Activated naive CD4-positive, alpha-beta T cell treated with anti-CD3 and anti-CD28 coated beads for 36 hours (primary cell): ENCODE measurements around the gene GNL3L. TPM values are rescaled to one million over a fixed set of nuclear protein-coding genes. Genes with fewer than 3 reads are reported as not detected.
"Not testable (repeated sequence)": the region's sequence is repeated elsewhere in the genome, so short reads cannot be mapped to it uniquely, and the experiment has no call there.

Experiments
- CTCF ChIA-PET: fragments of 350-600 bp; sonication (Branson Sonifier 250); formaldehyde crosslinking; loops from one replicate; lab custom pipeline; 2021; ENCODE audit warnings: antibody characterized with exemption; lab: Charles Lee
- DNase-seq: peaks from one replicate; pipeline ENCODE4 v3.0.0-alpha.2; 2020
- H3K27ac Mint-ChIP-seq: one replicate; pipeline ENCODE4 v1.8.0; 2021; ENCODE audit warnings: mild to moderate bottlenecking, mixed read lengths
- H3K27me3 Mint-ChIP-seq: one replicate; pipeline ENCODE4 v1.8.0; 2021; ENCODE audit warnings: low read depth, mixed read lengths
- H3K36me3 Mint-ChIP-seq: one replicate; pipeline ENCODE4 v1.8.0; 2021; ENCODE audit warnings: low read depth, mixed read lengths
- H3K4me1 Mint-ChIP-seq: one replicate; pipeline ENCODE4 v1.8.0; 2021; ENCODE audit warnings: low read depth, mixed read lengths
- H3K4me3 Mint-ChIP-seq: one replicate; pipeline ENCODE4 v1.8.0; 2021; ENCODE audit warnings: mild to moderate bottlenecking, moderate library complexity, mixed read lengths
- H3K9me3 Mint-ChIP-seq: one replicate; pipeline ENCODE4 v1.8.0; 2021; ENCODE audit warnings: mixed read lengths
- intact Hi-C: fragments of 100-400 bp; cut with micrococcal nuclease; formaldehyde crosslinking; loops from one replicate; pipeline ENCODE4 v1.15.1; 2023
- total RNA-seq, 2 experiments: library from RNA; stranded (reverse); gene quantifications; one replicate each; pipeline ENCODE4 v1.2.3, GENCODE V29; 2021

The GNL3L gene, protein sequence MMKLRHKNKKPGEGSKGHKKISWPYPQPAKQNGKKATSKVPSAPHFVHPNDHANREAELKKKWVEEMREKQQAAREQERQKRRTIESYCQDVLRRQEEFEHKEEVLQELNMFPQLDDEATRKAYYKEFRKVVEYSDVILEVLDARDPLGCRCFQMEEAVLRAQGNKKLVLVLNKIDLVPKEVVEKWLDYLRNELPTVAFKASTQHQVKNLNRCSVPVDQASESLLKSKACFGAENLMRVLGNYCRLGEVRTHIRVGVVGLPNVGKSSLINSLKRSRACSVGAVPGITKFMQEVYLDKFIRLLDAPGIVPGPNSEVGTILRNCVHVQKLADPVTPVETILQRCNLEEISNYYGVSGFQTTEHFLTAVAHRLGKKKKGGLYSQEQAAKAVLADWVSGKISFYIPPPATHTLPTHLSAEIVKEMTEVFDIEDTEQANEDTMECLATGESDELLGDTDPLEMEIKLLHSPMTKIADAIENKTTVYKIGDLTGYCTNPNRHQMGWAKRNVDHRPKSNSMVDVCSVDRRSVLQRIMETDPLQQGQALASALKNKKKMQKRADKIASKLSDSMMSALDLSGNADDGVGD
- total RNA-seq, result 10 to 100 TPM; 47.6 to 47.9 TPM

DNA sequence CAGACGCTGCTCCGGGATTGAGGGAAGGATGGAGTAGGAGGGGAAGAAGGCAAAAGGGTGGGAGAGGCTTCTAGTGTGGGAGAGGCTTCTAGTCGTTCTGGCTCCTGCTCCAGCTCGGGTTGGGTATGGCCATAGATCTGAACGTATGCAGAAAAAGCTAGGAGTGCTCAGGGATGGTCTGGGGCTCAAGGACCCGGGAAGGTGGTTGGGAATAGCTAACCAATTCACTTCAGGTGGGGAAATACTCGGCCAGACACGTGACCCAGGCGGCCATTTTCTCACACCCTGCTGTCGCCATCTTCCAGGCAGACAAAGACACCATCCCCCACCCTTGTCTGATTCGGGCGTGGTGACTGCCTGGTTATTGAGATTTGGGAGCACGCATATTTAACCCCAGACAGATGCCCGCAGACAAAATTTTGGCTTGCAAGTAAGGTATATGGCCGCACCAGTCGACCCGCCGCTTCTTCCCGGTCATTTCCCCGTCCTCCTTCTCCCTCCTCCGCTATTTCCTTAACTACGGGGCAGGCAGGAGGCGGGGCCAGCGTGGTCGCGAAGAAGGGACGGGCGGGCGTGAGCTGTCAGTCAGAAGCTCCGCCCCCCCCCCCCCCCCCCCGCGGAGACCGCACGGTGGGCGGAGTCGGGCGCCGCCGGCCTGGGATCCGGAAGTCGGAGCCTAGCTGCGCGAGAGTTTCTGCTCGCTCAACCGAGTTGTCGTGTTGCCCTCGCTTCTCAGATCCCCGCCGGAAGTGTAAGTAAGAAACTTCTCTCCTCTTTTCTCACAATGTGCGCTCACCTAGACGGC is at the start of gene GNL3L:
Gene GNL3L, plus strand, starts transcription at position 668 of the 805 bp plus-strand sequence. CDS start 2,348 bp downstream, outside the sequence.
- peak within 1 kb of the TSS; percentile 98 for H3K27ac Mint-ChIP-seq
- CTCF ChIA-PET, result interaction anchor here (0.6 kb wide), 1 partner anchor 627 kb away, joined by 3 read pairs; no protein-coding TSS in a partner anchor
- H3K4me1 Mint-ChIP-seq, result peaks cover 31% of the 10 kb centered on the region
- H3K27me3 Mint-ChIP-seq, result no peaks in the 10 kb centered on the region
- H3K4me3 Mint-ChIP-seq, result peak within 1 kb of the TSS; percentile 90
- peak; percentile 84 for DNase-seq
- peaks cover 23% of the 10 kb centered on the region for H3K36me3 Mint-ChIP-seq
- intact Hi-C loops, result loop anchor here (1.0 to 2.0 kb wide), 7 partner anchors 33 to 485 kb away; partner anchors contain the start of genes FAM120C, FGD1, PHF8 and TSR2
- peaks cover 2% of the 10 kb centered on the region for H3K9me3 Mint-ChIP-seq

DNA sequence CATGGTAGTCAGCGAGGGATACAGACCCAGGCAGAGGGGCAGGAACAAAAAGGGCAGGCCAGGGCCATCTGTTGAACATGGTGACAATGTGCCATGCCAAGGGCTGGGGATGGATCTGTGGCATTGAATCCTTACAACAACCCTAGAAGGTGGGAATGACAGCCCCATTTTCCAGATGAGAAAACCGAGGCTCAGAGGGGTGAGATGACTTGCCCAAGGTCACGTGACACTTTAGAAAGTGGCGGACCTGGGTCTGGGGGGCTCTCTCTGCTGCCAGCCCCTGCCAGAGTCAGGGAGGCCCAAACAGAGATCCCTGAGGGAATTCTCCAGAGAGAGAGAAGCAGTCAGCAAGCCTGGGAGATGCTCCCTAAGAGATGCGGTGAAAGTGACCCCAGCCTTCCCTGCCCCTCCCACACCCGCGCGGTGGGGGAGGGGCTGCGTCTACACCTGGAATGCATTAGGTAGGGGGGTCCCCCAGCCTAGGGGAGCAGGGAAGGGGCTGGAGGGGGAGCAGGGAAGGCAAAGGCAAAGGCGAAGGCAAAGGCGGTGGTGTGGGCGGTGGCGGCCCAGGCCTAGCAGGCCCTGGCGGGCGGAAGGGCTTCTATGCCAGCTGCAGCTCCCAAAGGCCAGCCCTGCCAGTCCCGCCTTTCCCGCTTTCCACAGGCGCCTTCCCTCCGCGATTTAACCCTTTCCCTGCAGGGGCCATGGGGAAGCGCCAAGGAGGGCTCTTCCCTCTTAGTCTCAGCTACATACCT is 47.0 kb upstream of the GNL3L start:
- intact Hi-C loops, result no loop called here
- H3K27ac Mint-ChIP-seq, result no peak overlapping the region
- H3K4me3 Mint-ChIP-seq, result no peak overlapping the region
- H3K4me1 Mint-ChIP-seq, result no peaks in the 10 kb centered on the region
- no peak for DNase-seq
- H3K27me3 Mint-ChIP-seq, result no peaks in the 10 kb centered on the region
- no peaks in the 10 kb centered on the region for H3K36me3 Mint-ChIP-seq
- no peaks in the 10 kb centered on the region for H3K9me3 Mint-ChIP-seq
- CTCF ChIA-PET, result no interaction called here

DNA sequence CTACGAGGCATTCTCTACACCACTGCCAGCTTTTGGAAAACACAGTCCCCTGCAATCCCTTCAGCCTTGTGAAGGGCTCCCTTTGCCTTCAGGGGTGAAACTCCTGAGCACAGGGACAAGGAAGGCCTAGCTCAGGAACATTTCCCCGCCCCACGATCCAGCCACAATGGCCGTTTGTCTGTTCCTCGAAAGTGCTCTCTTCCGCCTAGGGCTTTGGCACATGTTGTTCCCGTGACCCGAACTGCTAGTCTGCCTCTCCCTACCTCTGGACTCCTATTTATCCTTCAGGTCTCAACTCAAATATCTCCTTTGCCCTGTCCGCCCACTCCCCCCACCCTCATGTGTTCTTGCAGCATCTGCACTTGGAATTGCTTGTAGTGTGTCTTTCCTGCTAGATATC is 46.1 kb upstream of the GNL3L start:
- intact Hi-C loops, result no loop called here
- H3K4me1 Mint-ChIP-seq, result no peaks in the 10 kb centered on the region
- no peak overlapping the region for H3K27ac Mint-ChIP-seq

DNA sequence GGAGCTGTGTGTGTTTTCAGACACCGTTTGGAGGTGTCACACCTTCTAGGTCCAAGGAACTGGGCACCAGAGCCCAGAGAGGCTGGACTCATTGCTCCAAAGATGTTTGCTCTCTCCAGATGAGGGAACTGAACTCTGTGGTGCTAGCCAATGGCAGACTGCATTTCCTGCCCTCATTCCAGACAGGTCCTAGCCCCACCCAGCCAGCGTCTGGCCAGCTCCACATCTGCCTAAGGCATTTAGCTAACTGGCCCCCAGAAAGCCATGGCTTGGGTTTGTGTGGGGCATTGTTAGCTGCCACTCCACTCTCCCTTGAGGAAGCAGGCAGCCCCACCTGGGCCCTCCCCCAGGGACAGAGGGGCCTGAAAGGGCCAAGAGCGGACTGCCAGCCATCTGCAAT is 45.4 kb upstream of the GNL3L start:
- DNase-seq, result no peak
- Mint-ChIP-seq H3K27me3 (no peaks in the 10 kb centered on the region), H3K4me1 (no peaks in the 10 kb centered on the region), H3K36me3 (no peaks in the 10 kb centered on the region), H3K27ac (no peak overlapping the region), H3K9me3 (no peaks in the 10 kb centered on the region), H3K4me3 (no peak overlapping the region)
- intact Hi-C loops, result no loop called here
- CTCF ChIA-PET, result no interaction called here

More for the DNA sequence above, 46.1 kb upstream of the GNL3L start:
- CTCF ChIA-PET, result no interaction called here
- no peak for DNase-seq
- no peaks in the 10 kb centered on the region for H3K9me3 Mint-ChIP-seq
- no peak overlapping the region for H3K4me3 Mint-ChIP-seq
- H3K27me3 Mint-ChIP-seq, result no peaks in the 10 kb centered on the region
- H3K36me3 Mint-ChIP-seq, result no peaks in the 10 kb centered on the region

DNA sequence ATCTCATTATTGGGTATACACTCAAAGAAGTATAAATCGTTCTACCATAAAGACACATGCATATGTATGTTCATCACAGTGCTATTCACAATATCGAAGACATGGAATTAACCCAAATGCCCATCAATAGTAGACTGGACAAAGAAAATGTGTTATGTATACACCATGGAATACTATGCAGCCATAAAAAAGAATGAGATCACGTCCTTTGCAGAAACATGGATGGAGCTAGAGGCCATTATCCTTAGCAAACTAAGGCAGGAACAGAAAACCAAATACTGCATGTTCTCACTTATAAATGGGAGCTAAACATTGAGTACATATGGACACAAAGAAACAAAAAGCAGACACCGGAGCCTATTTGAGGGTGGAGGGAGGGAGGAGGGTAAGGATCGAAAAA is 40.2 kb upstream of the GNL3L start:
- H3K27ac Mint-ChIP-seq, H3K4me1 Mint-ChIP-seq, intact Hi-C loops, DNase-seq, CTCF ChIA-PET, H3K27me3 Mint-ChIP-seq, H3K9me3 Mint-ChIP-seq, H3K4me3 Mint-ChIP-seq, H3K36me3 Mint-ChIP-seq: not testable (repeated sequence)

DNA sequence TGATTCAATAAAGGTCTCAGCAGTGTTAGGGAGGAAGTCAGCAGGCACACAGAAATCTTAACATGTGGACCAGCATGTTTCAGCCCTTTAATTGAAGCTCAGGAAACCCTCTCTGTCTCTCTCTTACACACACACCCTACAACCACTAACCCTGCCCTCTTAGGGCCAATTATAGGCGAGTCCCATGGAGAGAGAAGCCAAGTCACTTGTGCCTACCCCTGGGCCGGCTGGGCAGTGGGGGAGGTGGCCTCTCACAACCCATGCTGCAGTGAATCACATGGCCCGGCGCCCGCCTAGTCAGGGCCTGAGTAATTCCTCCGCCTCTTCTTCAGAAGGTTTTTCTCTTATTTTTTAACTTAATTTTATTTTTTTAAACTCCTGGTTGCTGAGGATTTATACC is 37.7 kb upstream of the GNL3L start:
- intact Hi-C loops, result no loop called here
- no peak for DNase-seq
- peaks cover 14% of the 10 kb centered on the region for H3K27me3 Mint-ChIP-seq
- H3K27ac Mint-ChIP-seq, result no peak overlapping the region
- no peaks in the 10 kb centered on the region for H3K9me3 Mint-ChIP-seq
- no peak overlapping the region for H3K4me3 Mint-ChIP-seq
- H3K36me3 Mint-ChIP-seq, result no peaks in the 10 kb centered on the region
- CTCF ChIA-PET, result no interaction called here
- peaks cover 1% of the 10 kb centered on the region for H3K4me1 Mint-ChIP-seq

DNA sequence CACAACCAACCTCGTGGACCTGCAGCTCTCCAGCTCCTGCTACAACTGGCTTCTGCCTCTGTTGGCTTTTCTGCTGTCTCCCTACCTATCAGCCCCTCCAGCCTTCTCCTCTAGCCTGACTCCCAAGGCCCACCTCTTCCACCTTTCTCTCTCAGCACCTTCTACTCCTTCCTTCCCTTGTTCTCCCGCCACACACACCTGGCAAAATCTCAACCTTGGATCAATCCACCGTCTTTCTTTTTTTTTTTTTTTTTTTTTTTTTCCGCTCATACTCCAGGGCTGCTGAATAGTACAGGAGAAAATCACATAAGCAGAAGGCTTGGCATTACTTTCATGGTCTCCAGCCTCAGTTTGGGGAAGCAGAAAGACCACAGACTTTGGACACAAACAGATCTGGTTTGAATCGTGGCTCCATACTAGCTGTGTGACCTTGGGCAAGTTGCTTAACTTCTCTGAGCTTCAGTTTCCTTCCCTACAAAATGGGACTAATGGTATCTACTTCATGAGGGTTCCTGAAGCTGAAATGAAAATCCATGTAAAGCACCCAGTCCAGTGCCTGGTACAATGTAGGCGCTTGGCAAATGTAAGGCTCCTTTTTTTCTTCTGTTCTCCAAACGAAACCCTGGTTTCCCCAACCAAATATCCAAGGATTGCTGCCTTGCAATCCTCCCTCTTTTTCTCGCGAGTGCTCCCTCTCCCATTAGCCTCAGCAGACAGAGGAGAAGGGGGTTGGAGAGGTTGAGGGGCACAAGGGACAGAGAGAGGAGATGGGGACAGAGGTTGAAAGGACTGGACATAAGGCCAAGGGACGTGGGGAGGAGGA is 35.6 kb upstream of the GNL3L start:
- peaks cover 17% of the 10 kb centered on the region for H3K27me3 Mint-ChIP-seq
- DNase-seq, result no peak
- H3K4me3 Mint-ChIP-seq, result peak overlapping the region; percentile 65
- intact Hi-C loops, result no loop called here
- CTCF ChIA-PET, result no interaction called here
- no peaks in the 10 kb centered on the region for H3K9me3 Mint-ChIP-seq
- no peak overlapping the region for H3K27ac Mint-ChIP-seq
- H3K36me3 Mint-ChIP-seq, result no peaks in the 10 kb centered on the region
- H3K4me1 Mint-ChIP-seq, result peaks cover 1% of the 10 kb centered on the region

DNA sequence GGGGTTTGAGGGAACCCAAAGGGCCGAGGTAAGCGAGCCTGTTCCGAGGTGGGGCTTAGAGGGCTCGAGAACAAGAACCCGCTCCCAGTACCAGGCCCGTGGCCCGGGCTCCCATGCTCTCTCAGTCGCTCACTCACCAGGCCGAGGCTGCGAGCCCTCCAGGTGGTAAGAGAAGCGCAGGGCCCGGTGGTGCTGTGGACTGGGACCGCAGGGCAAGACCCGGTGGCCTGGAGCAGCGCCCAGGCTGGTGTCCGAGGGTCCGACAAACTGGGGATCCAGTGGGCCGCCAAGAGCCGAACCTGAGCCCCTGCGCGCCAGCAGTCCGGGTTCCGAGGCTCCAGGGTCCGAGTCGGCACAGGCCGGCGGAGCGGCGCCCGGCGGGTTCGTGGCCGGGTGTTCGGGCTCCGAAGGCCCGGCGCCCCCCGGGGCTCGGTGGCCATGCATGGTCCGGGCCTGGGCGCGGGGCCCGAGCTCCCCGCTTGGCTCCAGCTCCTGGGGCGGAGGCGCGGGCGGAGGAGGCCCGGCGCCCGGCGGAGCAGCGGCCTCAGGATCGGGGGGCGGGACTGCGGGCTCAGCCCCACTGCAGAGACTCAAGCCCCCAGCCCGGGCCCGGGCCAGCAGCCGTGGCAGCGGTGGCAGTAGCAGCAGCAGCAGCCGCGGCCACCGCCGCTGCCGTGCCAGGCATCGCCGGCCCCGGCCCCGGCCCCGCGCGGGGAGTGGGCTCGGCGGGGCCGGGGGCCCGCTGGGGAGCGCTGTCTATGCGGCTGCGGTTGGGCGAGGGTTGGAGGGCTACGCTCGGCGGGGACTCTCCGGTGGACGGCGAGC is 34.8 kb upstream of the GNL3L start:
- no peak for DNase-seq
- peak overlapping the region; percentile 66 for H3K4me3 Mint-ChIP-seq
- CTCF ChIA-PET, result no interaction called here
- H3K9me3 Mint-ChIP-seq, result no peaks in the 10 kb centered on the region
- H3K27me3 Mint-ChIP-seq, result peaks cover 17% of the 10 kb centered on the region
- no peaks in the 10 kb centered on the region for H3K36me3 Mint-ChIP-seq
- intact Hi-C loops, result no loop called here
- peaks cover 1% of the 10 kb centered on the region for H3K4me1 Mint-ChIP-seq
- no peak overlapping the region for H3K27ac Mint-ChIP-seq

DNA sequence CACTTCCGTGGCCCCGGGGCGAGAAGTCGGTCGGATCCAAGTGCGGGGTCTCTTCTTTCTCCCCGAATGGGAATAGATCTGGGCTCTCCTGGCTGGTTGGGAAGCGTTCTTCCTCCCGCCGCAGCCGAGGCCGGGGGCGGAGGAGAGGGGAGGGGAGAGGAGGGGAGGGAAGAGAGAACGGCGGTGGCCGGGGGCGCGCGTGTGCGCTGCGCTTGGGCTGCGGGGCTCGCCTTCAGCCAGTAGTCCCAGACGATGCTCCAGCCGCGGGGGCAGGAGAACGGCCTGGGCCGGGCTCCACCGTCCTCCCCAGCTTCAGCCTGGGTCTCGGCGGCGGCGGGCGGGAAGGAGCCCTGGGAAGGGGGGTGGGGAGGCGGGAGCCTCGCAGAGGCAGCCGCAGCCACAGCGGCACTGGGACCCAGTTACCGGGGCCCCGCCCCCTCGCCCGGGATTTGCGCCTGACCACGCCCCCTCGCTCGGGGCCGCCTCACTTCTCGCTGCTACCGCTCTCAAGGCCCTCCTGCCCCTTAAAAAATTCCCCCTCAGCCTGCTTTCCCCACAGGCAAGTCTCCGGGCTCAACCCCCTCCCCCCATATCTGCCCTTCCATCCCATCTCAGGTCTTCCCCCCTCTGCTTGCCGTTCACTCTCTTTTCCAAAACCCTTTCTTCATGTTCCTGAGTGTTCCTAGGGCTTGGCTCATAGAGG is 34.1 kb upstream of the GNL3L start, which contains the start of gene FGD1:
Gene FGD1, minus strand, starts transcription at position 421 of the 703 bp plus-strand sequence. CDS start 802 bp downstream, outside the sequence.
- Mint-ChIP-seq H3K9me3 (no peaks in the 10 kb centered on the region), H3K27me3 (peaks cover 17% of the 10 kb centered on the region), H3K4me1 (peaks cover 1% of the 10 kb centered on the region), H3K36me3 (no peaks in the 10 kb centered on the region), H3K27ac (no peak within 1 kb of the TSS), H3K4me3 (peak within 1 kb of the TSS; percentile 66)
- DNase-seq, result peak; percentile 45
- CTCF ChIA-PET, result no interaction called here
- intact Hi-C loops, result loop anchor here (2.0 kb wide), 1 partner anchor 35 kb away; the partner anchor contains the start of gene GNL3L

DNA sequence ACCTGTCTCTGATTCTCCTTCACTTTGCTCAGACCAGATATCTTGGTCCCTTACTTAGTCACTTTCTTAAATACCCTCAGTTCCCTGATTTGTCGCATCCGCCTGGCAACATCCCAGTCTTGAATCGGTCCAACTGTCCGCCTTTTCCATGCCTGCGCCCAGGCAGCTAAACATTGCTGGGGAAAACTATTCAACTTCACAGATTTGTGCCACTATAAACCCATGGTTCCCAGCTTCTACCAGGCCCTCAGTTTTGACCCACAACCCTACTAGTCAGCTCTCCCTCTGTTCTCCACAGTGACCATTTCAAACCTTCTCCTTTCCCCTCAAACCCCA is 33.5 kb upstream of the GNL3L start:
- intact Hi-C loops, result loop anchor here (2.0 kb wide), 1 partner anchor 34 kb away; the partner anchor contains the start of gene GNL3L

More for the DNA sequence above, 33.5 kb upstream of the GNL3L start:
- H3K4me3 Mint-ChIP-seq, result peak overlapping the region; percentile 60
- CTCF ChIA-PET, result no interaction called here
- no peaks in the 10 kb centered on the region for H3K36me3 Mint-ChIP-seq
- peaks cover 1% of the 10 kb centered on the region for H3K4me1 Mint-ChIP-seq
- H3K9me3 Mint-ChIP-seq, result no peaks in the 10 kb centered on the region
- H3K27ac Mint-ChIP-seq, result no peak overlapping the region
- no peak for DNase-seq
- peaks cover 17% of the 10 kb centered on the region for H3K27me3 Mint-ChIP-seq
